ENCODE data around the gene VPS50.

Gene VPS50

DNA sequence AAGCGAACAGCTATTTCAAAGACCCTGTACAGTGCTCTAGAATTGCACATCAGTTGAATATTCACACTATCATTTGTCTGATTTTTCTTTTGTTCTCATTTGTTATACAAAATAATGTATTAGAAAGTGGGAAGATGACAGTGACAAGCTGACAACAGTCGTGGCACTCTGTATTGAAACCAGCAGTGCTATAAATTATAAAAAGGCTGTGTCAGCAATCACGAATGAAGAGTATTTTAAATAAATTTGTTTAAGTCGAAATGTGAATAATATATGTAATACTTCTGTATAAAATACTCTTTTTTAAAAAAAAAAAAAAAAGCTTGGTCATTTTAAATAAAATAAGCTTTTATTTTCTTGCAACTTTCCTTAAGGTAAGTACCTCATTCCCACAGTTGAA lies 122.6 kb downstream of the VPS50 start:
- TF ChIP-seq EZH2 (optimal IDR thresholded peaks at IDR 0.05; ENCODE audit: low read depth, low read length) (no peak), EZH2phosphoT487 (IDR thresholded peaks at IDR 0.05; ENCODE audit: low read length) (no peak)
- TF ChIP-seq, protein P1, sequence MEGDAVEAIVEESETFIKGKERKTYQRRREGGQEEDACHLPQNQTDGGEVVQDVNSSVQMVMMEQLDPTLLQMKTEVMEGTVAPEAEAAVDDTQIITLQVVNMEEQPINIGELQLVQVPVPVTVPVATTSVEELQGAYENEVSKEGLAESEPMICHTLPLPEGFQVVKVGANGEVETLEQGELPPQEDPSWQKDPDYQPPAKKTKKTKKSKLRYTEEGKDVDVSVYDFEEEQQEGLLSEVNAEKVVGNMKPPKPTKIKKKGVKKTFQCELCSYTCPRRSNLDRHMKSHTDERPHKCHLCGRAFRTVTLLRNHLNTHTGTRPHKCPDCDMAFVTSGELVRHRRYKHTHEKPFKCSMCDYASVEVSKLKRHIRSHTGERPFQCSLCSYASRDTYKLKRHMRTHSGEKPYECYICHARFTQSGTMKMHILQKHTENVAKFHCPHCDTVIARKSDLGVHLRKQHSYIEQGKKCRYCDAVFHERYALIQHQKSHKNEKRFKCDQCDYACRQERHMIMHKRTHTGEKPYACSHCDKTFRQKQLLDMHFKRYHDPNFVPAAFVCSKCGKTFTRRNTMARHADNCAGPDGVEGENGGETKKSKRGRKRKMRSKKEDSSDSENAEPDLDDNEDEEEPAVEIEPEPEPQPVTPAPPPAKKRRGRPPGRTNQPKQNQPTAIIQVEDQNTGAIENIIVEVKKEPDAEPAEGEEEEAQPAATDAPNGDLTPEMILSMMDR (IDR thresholded peaks at IDR 0.05; ENCODE audit: low read length) = no peak
- H3K79me2 ChIP-seq (ENCODE audit: low read length) = no peaks in the 10 kb centered on the region
- H3K36me3 ChIP-seq (replicated peaks; ENCODE audit: insufficient read depth, low read length) = no peaks in the 10 kb centered on the region
- no peak overlapping the region for H2AFZ ChIP-seq (ENCODE audit: low read length)
- H3K4me2 ChIP-seq (ENCODE audit: low read depth, low read length) = no peak overlapping the region
- H3K4me3 ChIP-seq (ENCODE audit: low read length) = no peak overlapping the region
- H3K9me2 ChIP-seq (replicated peaks; ENCODE audit: insufficient read depth, low read length) = no peaks in the 10 kb centered on the region
- H3F3A ChIP-seq (ENCODE audit: insufficient read depth, low read length) = no peaks in the 10 kb centered on the region
- H3K9me3 ChIP-seq (replicated peaks; ENCODE audit: insufficient read depth, low read length) = no peaks in the 10 kb centered on the region
- H3K4me1 ChIP-seq (ENCODE audit: low read length) = no peaks in the 10 kb centered on the region
- H3K27ac ChIP-seq (ENCODE audit: low read length) = no peak overlapping the region
- no peak for DNase-seq
- no peaks in the 10 kb centered on the region for H4K20me1 ChIP-seq (ENCODE audit: insufficient read depth, low read length)
- H3K9ac ChIP-seq (ENCODE audit: low read length) = no peak overlapping the region
- no peaks in the 10 kb centered on the region for H3K27me3 ChIP-seq (replicated peaks; ENCODE audit: insufficient read depth, low read length)

DNA sequence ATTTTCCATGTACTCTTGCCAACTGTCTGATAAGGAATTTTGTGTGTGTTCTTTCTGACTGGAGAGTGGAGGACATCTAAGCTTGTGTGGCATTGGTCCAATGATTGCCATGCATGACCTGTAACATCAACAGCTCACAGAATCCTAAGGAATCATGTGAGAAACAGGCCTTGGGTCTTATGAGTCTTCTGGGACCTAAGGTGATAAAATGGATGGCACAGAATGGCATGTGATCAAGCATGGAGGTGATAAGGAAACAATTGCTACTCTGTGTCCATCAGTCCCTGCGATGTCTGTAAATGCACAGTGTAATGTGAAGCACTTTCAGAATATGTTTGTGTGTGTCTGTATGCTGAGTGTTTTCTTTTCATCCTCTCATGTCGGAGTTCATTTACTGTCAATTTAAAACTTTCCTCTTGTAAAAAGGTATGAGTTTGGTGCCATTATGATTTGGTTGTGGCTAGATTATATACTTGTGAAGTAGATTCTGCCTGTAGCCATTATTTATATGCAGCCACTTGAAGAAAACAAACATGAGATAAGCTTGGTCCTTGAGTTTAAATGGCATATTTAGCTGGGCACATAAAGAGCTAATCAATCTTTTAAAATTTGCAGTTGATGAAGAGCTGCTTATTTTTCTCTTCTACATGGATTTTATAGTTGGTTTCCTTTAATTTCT lies 127.5 kb downstream of the VPS50 start:
- Histone ChIP-seq H3K4me1 (ENCODE audit: low read length) (peaks cover 18% of the 10 kb centered on the region), H2AFZ (ENCODE audit: low read length) (no peak overlapping the region), H3F3A (ENCODE audit: insufficient read depth, low read length) (peaks cover 12% of the 10 kb centered on the region), H3K4me3 (ENCODE audit: low read length) (no peak overlapping the region), H3K4me2 (ENCODE audit: low read depth, low read length) (no peak overlapping the region), H3K27me3 (replicated peaks; ENCODE audit: insufficient read depth, low read length) (no peaks in the 10 kb centered on the region), H3K9me3 (replicated peaks; ENCODE audit: insufficient read depth, low read length) (no peaks in the 10 kb centered on the region), H3K36me3 (replicated peaks; ENCODE audit: insufficient read depth, low read length) (no peaks in the 10 kb centered on the region), H4K20me1 (ENCODE audit: insufficient read depth, low read length) (no peaks in the 10 kb centered on the region), H3K27ac (ENCODE audit: low read length) (no peak overlapping the region), H3K79me2 (ENCODE audit: low read length) (no peaks in the 10 kb centered on the region), H3K9ac (ENCODE audit: low read length) (no peak overlapping the region), H3K9me2 (replicated peaks; ENCODE audit: insufficient read depth, low read length) (no peaks in the 10 kb centered on the region)
- DNase-seq = no peak
- TF ChIP-seq, protein P1 (IDR thresholded peaks at IDR 0.05; ENCODE audit: low read length) = no peak
- no peak for TF ChIP-seq EZH2phosphoT487 (IDR thresholded peaks at IDR 0.05; ENCODE audit: low read length)
- no peak for TF ChIP-seq EZH2 (optimal IDR thresholded peaks at IDR 0.05; ENCODE audit: low read depth, low read length)

- Histone ChIP-seq H3K9me2 (replicated peaks; ENCODE audit: insufficient read depth, low read length) (no peaks in the 10 kb centered on the region), H3K27me3 (replicated peaks; ENCODE audit: insufficient read depth, low read length) (no peaks in the 10 kb centered on the region), H3K9ac (ENCODE audit: low read length) (no peak overlapping the region), H3F3A (ENCODE audit: insufficient read depth, low read length) (peaks cover 24% of the 10 kb centered on the region), H3K79me2 (ENCODE audit: low read length) (no peaks in the 10 kb centered on the region), H3K36me3 (replicated peaks; ENCODE audit: insufficient read depth, low read length) (no peaks in the 10 kb centered on the region), H3K27ac (ENCODE audit: low read length) (no peak overlapping the region), H3K4me1 (ENCODE audit: low read length) (peaks cover 39% of the 10 kb centered on the region), H4K20me1 (ENCODE audit: insufficient read depth, low read length) (no peaks in the 10 kb centered on the region), H3K4me2 (ENCODE audit: low read depth, low read length) (no peak overlapping the region), H3K4me3 (ENCODE audit: low read length) (no peak overlapping the region), H2AFZ (ENCODE audit: low read length) (no peak overlapping the region), H3K9me3 (replicated peaks; ENCODE audit: insufficient read depth, low read length) (no peaks in the 10 kb centered on the region)
- TF ChIP-seq EZH2 (optimal IDR thresholded peaks at IDR 0.05; ENCODE audit: low read depth, low read length) (no peak), EZH2phosphoT487 (IDR thresholded peaks at IDR 0.05; ENCODE audit: low read length) (no peak)
- TF ChIP-seq, protein P1 (IDR thresholded peaks at IDR 0.05; ENCODE audit: low read length) = no peak
- no peak for DNase-seq
Observed at GRCh38 chr7:93361853-93362252, 129.7 kb downstream of the VPS50 start.

Measured in MM.1S (cell line).